Breast epithelium (tissue), 4 donors: ENCODE data around the gene HMGB1. TPM values are rescaled to one million over a fixed set of nuclear protein-coding genes. Genes with fewer than 3 reads are reported as not detected.

Source experiments
- DNase-seq, 2 donors: peaks; one replicate each; pipeline ENCODE4 v3.0.0-alpha.2; 2019; ENCODE audit warnings: low spot score in 2 of 2
- H3K27ac ChIP-seq, 2 donors: fragments of 200-600 bp; sonication (generic) in 1 of 2; one replicate each; pipeline ENCODE4 v1.5.1; 2016 to 2019; ENCODE audit warnings: mild to moderate bottlenecking in 1 of 2
- H3K27me3 ChIP-seq, 2 donors: fragments of 200-600 bp; sonication (generic) in 1 of 2; one replicate each; pipeline versions ENCODE4 v1.5.1 to v1.6.0; 2017 to 2019; ENCODE audit warnings: control low read depth in 1 of 2, mild to moderate bottlenecking in 1 of 2
- H3K36me3 ChIP-seq: fragments of 200-600 bp; one replicate; pipeline ENCODE4 v1.5.1; 2019
- H3K4me1 ChIP-seq, 2 donors: fragments of 200-600 bp; sonication (generic); one replicate each; pipeline ENCODE4 v1.5.1; 2016 to 2019; ENCODE audit warnings: control low read depth in 1 of 2
- H3K4me3 ChIP-seq, 3 donors: fragments of 200-600 bp; sonication (generic); 1 replicate in 2 of 3; 2 replicates in 1 of 3; pipeline ENCODE4 v1.5.1; 2016 to 2019; ENCODE audit warnings: mild to moderate bottlenecking in 3 of 3, moderate library complexity in 2 of 3
- H3K9me3 ChIP-seq, 2 donors: fragments of 200-600 bp; sonication (generic) in 1 of 2; one replicate each; pipeline ENCODE4 v1.5.1; 2016 to 2019; ENCODE audit warnings: control low read depth in 1 of 2
- POLR2A ChIP-seq: fragments of 450-650 bp; IDR thresholded peaks from one replicate; pipeline ENCODE4 v1.6.1; 2016; ENCODE audit warnings: antibody characterized with exemption, mild to moderate bottlenecking, moderate library complexity
- POLR2AphosphoS5 ChIP-seq, 3 donors: sonication (generic); formaldehyde crosslinking; IDR thresholded peaks; one replicate each; pipeline ENCODE4 v1.6.1; 2017; ENCODE audit warnings: antibody characterized with exemption in 3 of 3
- intact Hi-C: fragments of 100-400 bp; cut with DNase I; formaldehyde crosslinking; loops from one replicate; pipeline ENCODE4 v1.15.1; 2023; ENCODE audit warnings: low total_unique reads
- total RNA-seq, 3 donors: library from RNA; depleted of rRNA; stranded (reverse); fragments of >200 nt; gene quantifications; one replicate each; pipeline ENCODE4 v1.1.0, GENCODE V29; 2016
- TF ChIP-seq, protein P1 (sequence below), 3 donors: fragments of 450-650 bp; IDR thresholded peaks; one replicate each; pipeline ENCODE4 v1.5.1; 2016 to 2017; ENCODE audit warnings: antibody characterized with exemption in 3 of 3, mild to moderate bottlenecking in 3 of 3, moderate library complexity in 3 of 3

HMGB1 gene
- total RNA-seq = 100 to 1,000 TPM; 185 to 269 (median 262) TPM

DNA sequence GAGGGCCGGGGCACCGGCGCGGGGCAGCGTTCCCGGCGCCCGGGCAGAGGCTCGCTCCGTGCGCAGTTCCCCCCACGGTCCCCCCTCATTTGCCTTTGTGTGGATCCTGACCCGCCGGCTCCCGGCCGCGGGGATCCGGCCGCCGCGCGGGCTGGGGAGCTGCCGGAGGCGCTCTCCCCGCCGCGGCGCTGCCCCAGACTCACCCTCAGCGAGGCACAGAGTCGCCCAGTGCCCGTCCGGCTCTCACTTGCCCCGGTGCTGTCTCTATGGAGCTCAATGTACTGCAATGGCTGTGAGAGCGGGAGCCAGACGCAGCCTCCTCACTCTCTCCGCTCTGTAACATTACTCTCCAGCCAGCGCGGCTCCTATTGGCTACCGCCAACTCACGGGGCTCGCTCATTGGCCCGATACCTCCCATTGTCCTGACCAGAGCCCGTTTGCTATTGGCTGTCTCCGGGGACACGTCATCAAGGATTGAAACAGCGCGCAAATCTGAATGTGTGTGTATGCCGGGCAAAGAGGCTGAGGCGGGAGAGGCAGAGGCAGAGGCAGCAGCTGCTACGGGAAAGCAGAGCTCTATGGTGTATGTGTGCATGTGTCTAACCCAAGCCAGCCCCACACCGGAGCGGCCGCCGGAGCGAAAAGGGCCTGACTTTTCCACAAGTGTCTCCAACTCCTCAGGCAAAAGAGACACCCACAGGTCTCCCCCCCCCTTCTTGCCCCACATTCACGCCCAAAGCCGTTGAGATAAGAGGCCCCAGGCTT is at the start of gene HMGB1:
Gene HMGB1, minus strand, starts transcription at position 344 of the 765 bp plus-strand sequence. CDS start 2,256 bp downstream, outside the sequence.
- H3K36me3 ChIP-seq = no peaks in the 10 kb centered on the region
- peak within 1 kb of the TSS; percentile 89 to 98 (median 93) for H3K4me3 ChIP-seq
- intact Hi-C loops = loop anchor here (10.0 kb wide), 2 partner anchors 149 to 331 kb away; partner anchors contain the start of gene USPL1
- no peaks in the 10 kb centered on the region for H3K9me3 ChIP-seq
- H3K27me3 ChIP-seq = no peaks in the 10 kb centered on the region
- H3K4me1 ChIP-seq = peaks cover 0 to 8% of the 10 kb centered on the region in 2 donors
- TF ChIP-seq, protein P1, sequence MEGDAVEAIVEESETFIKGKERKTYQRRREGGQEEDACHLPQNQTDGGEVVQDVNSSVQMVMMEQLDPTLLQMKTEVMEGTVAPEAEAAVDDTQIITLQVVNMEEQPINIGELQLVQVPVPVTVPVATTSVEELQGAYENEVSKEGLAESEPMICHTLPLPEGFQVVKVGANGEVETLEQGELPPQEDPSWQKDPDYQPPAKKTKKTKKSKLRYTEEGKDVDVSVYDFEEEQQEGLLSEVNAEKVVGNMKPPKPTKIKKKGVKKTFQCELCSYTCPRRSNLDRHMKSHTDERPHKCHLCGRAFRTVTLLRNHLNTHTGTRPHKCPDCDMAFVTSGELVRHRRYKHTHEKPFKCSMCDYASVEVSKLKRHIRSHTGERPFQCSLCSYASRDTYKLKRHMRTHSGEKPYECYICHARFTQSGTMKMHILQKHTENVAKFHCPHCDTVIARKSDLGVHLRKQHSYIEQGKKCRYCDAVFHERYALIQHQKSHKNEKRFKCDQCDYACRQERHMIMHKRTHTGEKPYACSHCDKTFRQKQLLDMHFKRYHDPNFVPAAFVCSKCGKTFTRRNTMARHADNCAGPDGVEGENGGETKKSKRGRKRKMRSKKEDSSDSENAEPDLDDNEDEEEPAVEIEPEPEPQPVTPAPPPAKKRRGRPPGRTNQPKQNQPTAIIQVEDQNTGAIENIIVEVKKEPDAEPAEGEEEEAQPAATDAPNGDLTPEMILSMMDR (IDR thresholded peaks at IDR 0.05) = no peak
- TF ChIP-seq POLR2A (peak; percentile 95), POLR2AphosphoS5 (IDR thresholded peaks at IDR 0.05) (peak; percentile 81 to 95 (median 91))
- DNase-seq = peak; percentile 99
- H3K27ac ChIP-seq = peak within 1 kb of the TSS; percentile 99

GRCh38 chr13:30510811-30511371 is 45.2 kb upstream of the HMGB1 start:
- no peak for TF ChIP-seq POLR2A
- TF ChIP-seq POLR2AphosphoS5 (IDR thresholded peaks at IDR 0.05) = no peak
- TF ChIP-seq, protein P1 (IDR thresholded peaks at IDR 0.05) = no peak
- no peaks in the 10 kb centered on the region for H3K36me3 ChIP-seq
- H3K27ac ChIP-seq = no peak overlapping the region
- H3K4me3 ChIP-seq = no peak overlapping the region
- no peaks in the 10 kb centered on the region for H3K9me3 ChIP-seq
- intact Hi-C loops = no loop called here
- no peaks in the 10 kb centered on the region for H3K4me1 ChIP-seq
- DNase-seq = no peak
- no peaks in the 10 kb centered on the region for H3K27me3 ChIP-seq

GRCh38 chr13:30510091-30510490 is 44.4 kb upstream of the HMGB1 start:
- Histone ChIP-seq H3K4me3 (no peak overlapping the region), H3K4me1 (no peaks in the 10 kb centered on the region), H3K27me3 (no peaks in the 10 kb centered on the region), H3K27ac (no peak overlapping the region), H3K9me3 (no peaks in the 10 kb centered on the region), H3K36me3 (no peaks in the 10 kb centered on the region)
- intact Hi-C loops = no loop called here
- DNase-seq = no peak
- TF ChIP-seq POLR2A = no peak
- TF ChIP-seq, protein P1 (IDR thresholded peaks at IDR 0.05) = no peak
- no peak for TF ChIP-seq POLR2AphosphoS5 (IDR thresholded peaks at IDR 0.05)

- TF ChIP-seq, protein P1 (IDR thresholded peaks at IDR 0.05) = no peak
- TF ChIP-seq POLR2AphosphoS5 (IDR thresholded peaks at IDR 0.05) (no peak), POLR2A (no peak)
- Histone ChIP-seq H3K27me3 (no peaks in the 10 kb centered on the region), H3K4me1 (no peaks in the 10 kb centered on the region), H3K4me3 (no peak overlapping the region), H3K9me3 (no peaks in the 10 kb centered on the region), H3K27ac (no peak overlapping the region), H3K36me3 (no peaks in the 10 kb centered on the region)
- intact Hi-C loops = no loop called here
- no peak for DNase-seq
Observed at GRCh38 chr13:30509254-30510050, 43.7 kb upstream of the HMGB1 start.
